PC-3 (cell line): Measurements from ENCODE around the gene PLA2G2F. TPM values are rescaled to one million over a fixed set of nuclear protein-coding genes. Genes with fewer than 3 reads are reported as not detected.

ENCODE experiments used
- ATAC-seq: fragments of 200-7000 bp; cut with Tn5 transposase; 2 replicates; pipeline ENCODE4 v1.9.1; 2020; ENCODE audit warnings: mild to moderate bottlenecking, moderate library complexity
- BruUV-seq: library from RNA; stranded (reverse); fragments of 400-500 nt; replicated peaks from 2 replicates; lab custom pipeline; 2021; lab: Mats Ljungman, UMichigan
- CTCF ChIA-PET: fragments of 300-600 bp; sonication (Branson Sonifier 250); formaldehyde crosslinking; loops from one replicate; lab custom pipeline; 2022; ENCODE audit warnings: antibody characterized with exemption; lab: Charles Lee
- POLR2A ChIA-PET: fragments of 300-600 bp; sonication (Branson Sonifier 250); formaldehyde crosslinking; loops from one replicate; lab custom pipeline; 2022; ENCODE audit warnings: antibody characterized with exemption; ENCODE audit not compliant: unreplicated experiment; lab: Charles Lee
- DNase-seq: peaks from one replicate; pipeline ENCODE4 v3.0.0-alpha.2; 2015
- H2AFZ ChIP-seq: fragments of 300-600 bp; sonication (generic); 2 replicates; pipeline ENCODE4 v1.6.0; 2016; ENCODE audit warnings: antibody characterized with exemption, low read length
- H3F3A ChIP-seq: fragments of 300-600 bp; sonication (generic); one replicate; pipeline ENCODE4 v1.6.0; 2017; ENCODE audit warnings: antibody characterized with exemption, low read length, control low read depth, mild to moderate bottlenecking; ENCODE audit not compliant: unreplicated experiment
- H3K27ac ChIP-seq: fragments of 300-600 bp; sonication (generic); 2 replicates; pipeline ENCODE4 v1.5.1; 2016; ENCODE audit warnings: mild to moderate bottlenecking, low read length
- H3K27me3 ChIP-seq: fragments of 300-600 bp; sonication (generic); 2 replicates; pipeline ENCODE4 v1.6.1; 2016; ENCODE audit warnings: low read length, mixed read lengths
- H3K36me3 ChIP-seq: fragments of 300-600 bp; sonication (generic); 2 replicates; pipeline ENCODE4 v1.6.1; 2016; ENCODE audit warnings: low read depth, mixed run types, low read length, mixed read lengths
- H3K4me1 ChIP-seq: fragments of 300-600 bp; sonication (generic); 2 replicates; pipeline ENCODE4 v1.5.1; 2016; ENCODE audit warnings: low read length; ENCODE audit not compliant: insufficient read depth
- H3K4me2 ChIP-seq: fragments of 300-600 bp; sonication (generic); 2 replicates; pipeline ENCODE4 v1.6.0; 2016; ENCODE audit warnings: low read length
- H3K4me3 ChIP-seq: fragments of 300-600 bp; sonication (generic); 2 replicates; pipeline ENCODE4 v1.5.1; 2016; ENCODE audit warnings: mild to moderate bottlenecking, low read length, mixed read lengths
- H3K79me2 ChIP-seq: fragments of 300-600 bp; sonication (generic); 2 replicates; pipeline ENCODE4 v1.6.1; 2017; ENCODE audit warnings: low read length, mixed read lengths
- H3K9ac ChIP-seq: fragments of 300-600 bp; sonication (generic); 2 replicates; pipeline ENCODE4 v1.6.0; 2016; ENCODE audit warnings: mild to moderate bottlenecking, low read length
- H3K9me2 ChIP-seq: fragments of 300-600 bp; sonication (generic); replicated peaks from 2 replicates; pipeline ENCODE4 v1.6.1; 2016; ENCODE audit warnings: mixed run types, low read length, mixed read lengths
- H3K9me3 ChIP-seq: fragments of 300-600 bp; sonication (generic); 2 replicates; pipeline ENCODE4 v1.6.1; 2016; ENCODE audit warnings: low read length, mixed read lengths
- H4K20me1 ChIP-seq: fragments of 300-600 bp; sonication (generic); 2 replicates; pipeline ENCODE4 v1.6.1; 2016; ENCODE audit warnings: low read length, mixed read lengths
- EZH2 ChIP-seq: fragments of 300-600 bp; sonication (generic); IDR thresholded peaks from one replicate; pipeline ENCODE4 v1.6.1; 2017; ENCODE audit warnings: antibody characterized with exemption, mild to moderate bottlenecking, low read length; ENCODE audit not compliant: unreplicated experiment
- EZH2phosphoT487 ChIP-seq: fragments of 300-600 bp; sonication (generic); IDR thresholded peaks from 2 replicates; pipeline ENCODE4 v1.6.1; 2018; ENCODE audit warnings: mild to moderate bottlenecking, antibody characterized with exemption, low read length, borderline replicate concordance
- intact Hi-C: fragments of 100-400 bp; cut with micrococcal nuclease; formaldehyde crosslinking; loops from 2 replicates; pipeline ENCODE4 v1.9.0; 2023
- total RNA-seq: library from RNA; depleted of rRNA; stranded (reverse); fragments of >200 nt; gene quantifications from 2 replicates; pipeline ENCODE4 v1.2.3, GENCODE V29; 2014
- TF ChIP-seq, protein P1 (sequence below): fragments of 300-600 bp; sonication (generic); conservative IDR thresholded peaks from 2 replicates; pipeline ENCODE4 v1.5.1; 2017; ENCODE audit warnings: antibody characterized with exemption, low read depth, mild to moderate bottlenecking, low read length

Gene PLA2G2F
- total RNA-seq, 1 experiment from 2014 or later: 0.18 TPM

DNA sequence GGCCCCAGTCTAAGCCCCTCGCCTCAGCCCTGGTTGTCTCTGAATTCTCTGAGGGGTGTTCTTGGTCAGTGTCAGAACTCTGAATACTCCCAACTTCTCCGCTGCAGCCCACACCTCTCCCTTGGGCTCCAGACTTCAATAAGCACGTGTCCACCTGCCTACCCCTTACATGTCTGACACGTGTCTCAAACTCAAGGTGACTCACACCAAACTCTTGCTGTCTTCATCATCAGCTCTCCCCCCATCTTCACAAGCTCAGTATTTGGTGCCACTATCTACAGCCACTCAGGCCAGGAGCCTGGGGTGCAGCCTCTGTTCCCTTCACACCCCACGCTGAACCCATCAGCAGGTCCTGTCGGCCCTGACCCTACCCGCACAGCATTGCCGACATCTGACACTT lies 28.0 kb downstream of the PLA2G2F start:
- Histone ChIP-seq H3K4me3 (no peak overlapping the region), H3K9me3 (no peaks in the 10 kb centered on the region), H3F3A (no peaks in the 10 kb centered on the region), H3K36me3 (no peaks in the 10 kb centered on the region), H3K4me1 (peaks cover 39% of the 10 kb centered on the region), H3K4me2 (no peak overlapping the region), H3K9ac (no peak overlapping the region), H3K27ac (no peak overlapping the region), H4K20me1 (no peaks in the 10 kb centered on the region), H3K9me2 (no peaks in the 10 kb centered on the region), H3K79me2 (no peaks in the 10 kb centered on the region), H2AFZ (no peak overlapping the region), H3K27me3 (no peaks in the 10 kb centered on the region)
- intact Hi-C loops: loop anchor here (2.0 kb wide), 2 partner anchors 46 to 326 kb away; no protein-coding TSS in a partner anchor
- CTCF ChIA-PET: no interaction called here
- POLR2A ChIA-PET: no interaction called here
- no TSS peak for BruUV-seq
- no peak for ATAC-seq
- TF ChIP-seq EZH2phosphoT487 (no peak), EZH2 (no peak)
- TF ChIP-seq, protein P1, sequence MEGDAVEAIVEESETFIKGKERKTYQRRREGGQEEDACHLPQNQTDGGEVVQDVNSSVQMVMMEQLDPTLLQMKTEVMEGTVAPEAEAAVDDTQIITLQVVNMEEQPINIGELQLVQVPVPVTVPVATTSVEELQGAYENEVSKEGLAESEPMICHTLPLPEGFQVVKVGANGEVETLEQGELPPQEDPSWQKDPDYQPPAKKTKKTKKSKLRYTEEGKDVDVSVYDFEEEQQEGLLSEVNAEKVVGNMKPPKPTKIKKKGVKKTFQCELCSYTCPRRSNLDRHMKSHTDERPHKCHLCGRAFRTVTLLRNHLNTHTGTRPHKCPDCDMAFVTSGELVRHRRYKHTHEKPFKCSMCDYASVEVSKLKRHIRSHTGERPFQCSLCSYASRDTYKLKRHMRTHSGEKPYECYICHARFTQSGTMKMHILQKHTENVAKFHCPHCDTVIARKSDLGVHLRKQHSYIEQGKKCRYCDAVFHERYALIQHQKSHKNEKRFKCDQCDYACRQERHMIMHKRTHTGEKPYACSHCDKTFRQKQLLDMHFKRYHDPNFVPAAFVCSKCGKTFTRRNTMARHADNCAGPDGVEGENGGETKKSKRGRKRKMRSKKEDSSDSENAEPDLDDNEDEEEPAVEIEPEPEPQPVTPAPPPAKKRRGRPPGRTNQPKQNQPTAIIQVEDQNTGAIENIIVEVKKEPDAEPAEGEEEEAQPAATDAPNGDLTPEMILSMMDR: no peak
- DNase-seq: no peak

DNA sequence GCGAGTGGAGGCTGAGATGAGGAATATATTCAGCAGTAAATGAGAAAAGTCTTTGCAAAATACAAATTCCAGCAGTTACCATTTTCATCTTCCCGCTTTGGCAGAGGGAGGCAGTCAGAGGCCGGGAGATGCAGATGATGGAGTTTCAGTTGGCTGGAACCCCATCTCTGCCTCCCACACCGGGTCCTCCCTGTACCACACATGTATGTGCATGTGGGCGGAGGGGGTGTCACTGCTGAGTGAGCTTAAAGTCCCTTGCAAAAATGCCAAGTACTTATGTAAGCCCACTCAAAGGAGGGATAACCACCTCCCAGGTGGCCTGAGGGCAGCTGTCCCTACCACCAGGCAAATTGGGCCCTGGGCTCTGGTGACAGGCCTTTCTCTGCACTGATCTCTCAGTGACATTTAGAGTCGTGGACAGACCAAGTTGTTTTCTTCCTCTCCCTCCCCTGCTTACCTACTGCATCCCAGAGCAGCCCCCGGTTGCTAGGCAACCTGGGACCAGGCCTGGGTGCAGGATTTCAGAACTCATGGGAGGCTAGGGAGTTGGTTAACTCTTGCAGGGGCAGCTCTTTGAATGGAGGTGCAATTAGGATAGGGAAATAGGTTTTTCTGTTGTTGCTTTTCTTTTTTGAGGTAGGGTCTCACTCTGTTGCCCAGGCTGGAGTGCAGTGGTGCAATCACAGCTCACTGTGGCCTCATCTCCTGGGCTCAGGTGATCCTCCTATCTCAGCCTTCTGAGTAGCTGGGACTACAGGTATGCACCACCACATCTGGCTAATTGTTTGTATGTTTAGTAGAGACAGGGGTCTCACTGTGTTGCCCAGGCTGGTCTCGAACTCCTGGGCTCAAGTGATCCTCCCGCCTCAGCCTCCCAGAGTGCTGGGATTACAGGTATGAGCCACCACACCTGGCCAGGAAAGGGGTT lies 29.7 kb downstream of the PLA2G2F start:
- Histone ChIP-seq H3K9me3 (no peaks in the 10 kb centered on the region), H3K9me2 (no peaks in the 10 kb centered on the region), H2AFZ (no peak overlapping the region), H3K4me1 (peaks cover 45% of the 10 kb centered on the region), H3K27me3 (no peaks in the 10 kb centered on the region), H3K9ac (no peak overlapping the region), H3F3A (no peaks in the 10 kb centered on the region), H3K79me2 (no peaks in the 10 kb centered on the region), H3K4me3 (no peak overlapping the region), H3K27ac (no peak overlapping the region), H3K36me3 (no peaks in the 10 kb centered on the region), H3K4me2 (no peak overlapping the region), H4K20me1 (no peaks in the 10 kb centered on the region)
- TF ChIP-seq EZH2: no peak
- no peak for TF ChIP-seq EZH2phosphoT487
- TF ChIP-seq, protein P1: no peak
- CTCF ChIA-PET: no interaction called here
- no TSS peak for BruUV-seq
- DNase-seq (no peak), ATAC-seq (no peak)
- intact Hi-C loops: no loop called here
- POLR2A ChIA-PET: no interaction called here

DNA sequence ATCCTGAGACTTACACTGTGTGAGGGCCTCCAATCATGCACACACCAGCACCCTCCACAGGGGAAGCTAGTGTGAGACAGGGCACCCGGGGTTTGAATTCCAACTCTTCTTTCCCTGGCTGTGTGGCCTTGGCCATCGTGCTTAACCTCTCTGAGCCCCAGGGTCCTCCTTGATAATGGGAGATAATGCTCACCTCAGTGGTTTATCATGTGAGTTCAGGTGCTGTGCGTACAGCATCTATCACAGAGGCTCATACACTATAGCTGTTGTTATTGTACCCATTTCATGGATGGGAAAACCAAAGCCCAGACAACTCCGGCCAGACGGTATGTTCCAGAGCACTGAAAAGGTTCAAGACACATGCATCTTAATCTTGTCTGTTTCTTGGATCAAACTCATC lies 30.8 kb downstream of the PLA2G2F start:
- no peak overlapping the region for H3K4me2 ChIP-seq
- H4K20me1 ChIP-seq: no peaks in the 10 kb centered on the region
- CTCF ChIA-PET: interaction anchor here (0.6 kb wide), 1 partner anchor 17 kb away, joined by 3 read pairs; no protein-coding TSS in a partner anchor
- no peaks in the 10 kb centered on the region for H3F3A ChIP-seq
- DNase-seq (no peak), ATAC-seq (no peak)
- no peaks in the 10 kb centered on the region for H3K9me2 ChIP-seq
- H3K9ac ChIP-seq: no peak overlapping the region
- no peak overlapping the region for H2AFZ ChIP-seq
- no peaks in the 10 kb centered on the region for H3K36me3 ChIP-seq
- POLR2A ChIA-PET: no interaction called here
- no peaks in the 10 kb centered on the region for H3K79me2 ChIP-seq
- no peaks in the 10 kb centered on the region for H3K9me3 ChIP-seq
- H3K27ac ChIP-seq: no peak overlapping the region
- no TSS peak for BruUV-seq
- no peak for TF ChIP-seq EZH2phosphoT487
- no peak for TF ChIP-seq EZH2
- TF ChIP-seq, protein P1: no peak
- H3K4me3 ChIP-seq: no peak overlapping the region
- intact Hi-C loops: no loop called here
- peaks cover 45% of the 10 kb centered on the region for H3K4me1 ChIP-seq
- no peaks in the 10 kb centered on the region for H3K27me3 ChIP-seq
